BE2C (cell line): ENCODE data around the gene TMEM59L.

ENCODE experiments used
- DNase-seq: peaks from one replicate; pipeline ENCODE4 v3.0.0-alpha.2; 2020
- H3K27me3 ChIP-seq: fragments of 250-450 bp; sonication (Bioruptor Pico); 2 replicates; pipeline ENCODE4 v1.5.1; 2020; ENCODE audit warnings: mild to moderate bottlenecking
- H3K36me3 ChIP-seq: fragments of 250-450 bp; sonication (Bioruptor Pico); 2 replicates; pipeline ENCODE4 v1.5.1; 2020; ENCODE audit warnings: mild to moderate bottlenecking
- H3K4me1 ChIP-seq: fragments of 250-450 bp; sonication (Bioruptor Pico); 2 replicates; pipeline ENCODE4 v1.5.1; 2020
- H3K4me3 ChIP-seq: 2 replicates; pipeline ENCODE4 v1.5.1; 2011; ENCODE audit warnings: low read depth, low read length
- H3K9me3 ChIP-seq: fragments of 250-450 bp; sonication (Bioruptor Pico); 2 replicates; pipeline ENCODE4 v1.5.1; 2020
- TF ChIP-seq, protein P1 (sequence below): IDR thresholded peaks from 2 replicates; pipeline ENCODE4 v1.5.1; 2012; ENCODE audit warnings: mild to moderate bottlenecking, low read depth, low read length

TMEM59L gene

DNA sequence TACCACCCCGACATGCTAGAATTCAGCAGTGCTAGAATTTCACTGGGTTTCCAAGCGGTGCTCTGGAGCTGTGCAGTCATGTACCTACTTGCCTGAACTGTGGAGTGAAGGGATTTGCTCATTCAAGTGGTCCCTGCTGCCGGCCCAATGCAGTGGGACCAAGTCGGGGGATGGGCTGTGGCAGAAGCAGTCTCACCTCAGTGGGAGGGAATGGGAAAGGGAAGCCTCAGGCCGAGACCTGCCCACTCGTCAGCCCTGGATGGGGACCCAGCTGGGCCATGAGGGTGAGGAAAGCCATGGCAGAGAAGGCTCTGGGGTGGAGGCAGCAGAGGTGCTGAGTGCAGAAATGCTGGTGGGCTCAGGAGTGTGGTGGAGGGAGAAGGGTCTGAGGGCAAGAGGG is 39.1 kb downstream of the TMEM59L start:
- Histone ChIP-seq H3K9me3 (no peaks in the 10 kb centered on the region), H3K4me1 (peaks cover under 1% of the 10 kb centered on the region), H3K36me3 (no peaks in the 10 kb centered on the region), H3K4me3 (no peak overlapping the region), H3K27me3 (no peaks in the 10 kb centered on the region)
- TF ChIP-seq, protein P1, sequence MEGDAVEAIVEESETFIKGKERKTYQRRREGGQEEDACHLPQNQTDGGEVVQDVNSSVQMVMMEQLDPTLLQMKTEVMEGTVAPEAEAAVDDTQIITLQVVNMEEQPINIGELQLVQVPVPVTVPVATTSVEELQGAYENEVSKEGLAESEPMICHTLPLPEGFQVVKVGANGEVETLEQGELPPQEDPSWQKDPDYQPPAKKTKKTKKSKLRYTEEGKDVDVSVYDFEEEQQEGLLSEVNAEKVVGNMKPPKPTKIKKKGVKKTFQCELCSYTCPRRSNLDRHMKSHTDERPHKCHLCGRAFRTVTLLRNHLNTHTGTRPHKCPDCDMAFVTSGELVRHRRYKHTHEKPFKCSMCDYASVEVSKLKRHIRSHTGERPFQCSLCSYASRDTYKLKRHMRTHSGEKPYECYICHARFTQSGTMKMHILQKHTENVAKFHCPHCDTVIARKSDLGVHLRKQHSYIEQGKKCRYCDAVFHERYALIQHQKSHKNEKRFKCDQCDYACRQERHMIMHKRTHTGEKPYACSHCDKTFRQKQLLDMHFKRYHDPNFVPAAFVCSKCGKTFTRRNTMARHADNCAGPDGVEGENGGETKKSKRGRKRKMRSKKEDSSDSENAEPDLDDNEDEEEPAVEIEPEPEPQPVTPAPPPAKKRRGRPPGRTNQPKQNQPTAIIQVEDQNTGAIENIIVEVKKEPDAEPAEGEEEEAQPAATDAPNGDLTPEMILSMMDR = no peak
- no peak for DNase-seq

DNA sequence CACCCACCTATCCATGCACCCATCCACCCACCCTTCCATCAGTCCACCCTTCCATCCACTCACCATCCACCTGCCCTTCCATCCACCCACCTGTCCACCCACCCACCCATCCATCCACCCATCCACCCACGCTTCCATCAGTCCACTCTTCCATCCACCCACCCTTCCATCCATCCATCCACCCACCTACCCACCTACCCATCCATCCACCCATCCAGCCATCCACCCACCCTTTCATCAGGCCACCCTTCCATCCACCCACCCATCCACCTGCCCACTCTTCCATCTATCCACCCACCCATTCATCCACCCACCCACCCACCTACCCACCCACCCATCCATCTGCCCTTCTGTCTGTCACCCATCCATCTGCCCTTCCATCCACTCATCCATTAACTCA is 41.2 kb downstream of the TMEM59L start:
- DNase-seq = no peak
- TF ChIP-seq, protein P1 = no peak
- no peak overlapping the region for H3K4me3 ChIP-seq

DNA sequence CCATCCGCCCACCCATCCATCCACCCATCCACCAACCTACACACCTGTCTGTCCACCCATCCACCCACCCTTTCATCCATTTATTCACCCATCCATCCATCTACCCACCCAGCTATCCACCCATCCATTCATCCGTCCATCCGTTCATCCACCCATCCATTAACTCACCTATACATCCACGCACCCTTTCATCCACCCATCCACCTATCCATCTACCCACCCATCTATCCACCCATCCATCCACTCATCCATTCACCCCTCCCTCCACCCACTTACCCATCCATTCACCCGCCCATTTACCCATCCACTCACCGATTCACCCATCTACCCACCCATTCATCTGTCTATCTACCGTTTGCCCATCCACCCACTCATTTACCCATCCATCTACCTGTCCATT is 41.8 kb downstream of the TMEM59L start:
- Histone ChIP-seq H3K27me3 (no peaks in the 10 kb centered on the region), H3K4me1 (peaks cover 21% of the 10 kb centered on the region)
- TF ChIP-seq, protein P1 = no peak

More for the DNA sequence above, 41.2 kb downstream of the TMEM59L start:
- Histone ChIP-seq H3K9me3 (no peaks in the 10 kb centered on the region), H3K36me3 (no peaks in the 10 kb centered on the region), H3K27me3 (no peaks in the 10 kb centered on the region), H3K4me1 (peaks cover 18% of the 10 kb centered on the region)

DNA sequence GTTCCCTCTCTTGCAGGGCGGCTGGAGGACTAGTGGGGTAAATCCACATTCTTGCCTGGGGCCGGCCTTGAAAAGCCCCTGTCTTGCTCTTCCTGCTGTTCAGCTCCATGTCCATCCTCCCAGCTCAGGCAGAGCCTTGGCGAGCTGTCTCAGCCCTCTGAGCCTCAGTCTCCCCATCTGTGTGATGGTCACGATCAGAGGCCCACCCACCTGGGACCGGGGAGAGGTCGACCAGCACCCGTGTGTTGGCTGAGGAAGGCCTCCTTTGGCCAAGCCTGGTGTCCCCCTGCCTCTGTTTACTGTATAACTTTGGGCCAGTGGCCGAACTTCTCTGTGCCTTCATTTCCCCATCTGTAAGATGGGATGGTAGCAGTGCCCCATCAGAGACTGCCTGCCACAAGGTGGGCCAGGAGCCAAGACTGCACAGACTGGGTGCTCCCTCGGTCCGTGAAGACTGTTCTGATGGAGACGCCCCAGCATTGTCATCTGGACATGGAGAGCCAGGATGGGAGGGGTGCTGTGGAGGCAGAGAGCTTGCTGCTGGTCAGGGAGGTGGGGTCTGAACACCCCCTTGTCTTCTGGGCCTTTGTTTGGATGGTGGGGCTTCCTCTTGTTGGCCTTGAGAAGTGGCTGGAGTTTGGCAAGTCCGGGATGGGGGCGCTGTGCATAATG is 42.6 kb downstream of the TMEM59L start:
- Histone ChIP-seq H3K27me3 (no peaks in the 10 kb centered on the region), H3K36me3 (no peaks in the 10 kb centered on the region), H3K4me1 (peaks cover 26% of the 10 kb centered on the region), H3K4me3 (no peak overlapping the region), H3K9me3 (no peaks in the 10 kb centered on the region)
- no peak for DNase-seq
- TF ChIP-seq, protein P1 = no peak

More for the DNA sequence above, 41.8 kb downstream of the TMEM59L start:
- Histone ChIP-seq H3K4me3 (no peak overlapping the region), H3K36me3 (no peaks in the 10 kb centered on the region), H3K9me3 (no peaks in the 10 kb centered on the region)
- DNase-seq = no peak

DNA sequence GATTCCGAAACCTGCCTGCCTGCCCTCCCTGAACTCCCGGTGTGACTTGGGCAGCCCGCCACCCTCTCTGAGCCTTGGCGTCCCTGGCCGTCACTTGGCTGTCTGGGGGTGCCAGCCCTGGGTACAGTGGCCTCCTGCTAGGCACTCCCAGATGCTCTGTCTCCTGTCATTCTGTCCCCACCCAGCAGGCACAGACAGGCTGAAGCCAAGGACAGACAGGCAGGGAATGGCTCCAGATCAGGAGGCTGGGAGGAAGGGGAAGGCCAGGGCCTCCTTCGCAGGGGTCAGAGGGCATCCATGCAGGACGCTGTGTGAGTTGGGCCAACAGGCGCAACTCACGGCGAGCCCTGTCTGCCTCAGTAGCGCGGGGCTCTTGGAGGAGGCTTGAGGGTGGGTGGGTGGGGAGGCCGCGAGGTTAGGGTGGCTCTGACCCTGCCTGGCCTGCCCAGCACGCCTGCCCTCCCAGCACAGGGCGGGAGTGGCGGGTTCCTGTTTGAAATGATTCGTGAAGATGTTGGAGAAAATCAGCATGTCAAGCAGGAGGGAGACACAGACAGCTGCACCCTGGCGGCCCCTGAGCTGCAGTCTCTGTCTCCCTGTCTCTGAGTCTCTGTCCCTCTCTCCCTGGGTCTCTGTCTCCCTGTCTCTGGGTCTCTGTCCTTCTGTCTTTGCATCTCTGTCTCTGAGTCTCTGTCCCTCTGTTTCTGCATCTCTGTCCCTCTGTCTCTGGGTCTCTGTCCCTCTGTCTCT is 43.8 kb downstream of the TMEM59L start:
- no peaks in the 10 kb centered on the region for H3K36me3 ChIP-seq
- H3K4me1 ChIP-seq = peaks cover 26% of the 10 kb centered on the region
- DNase-seq = no peak
- H3K4me3 ChIP-seq = no peak overlapping the region
- TF ChIP-seq, protein P1 = no peak
- no peaks in the 10 kb centered on the region for H3K9me3 ChIP-seq
- no peaks in the 10 kb centered on the region for H3K27me3 ChIP-seq
